GM15510 (cell line): ENCODE data around the gene RGS19.

Source experiments
- POLR2A ChIP-seq: IDR thresholded peaks from 3 replicates; pipeline ENCODE4 v1.6.1; 2011; ENCODE audit warnings: borderline replicate concordance; ENCODE audit not compliant: insufficient read length; ENCODE audit errors: extremely low read depth

The RGS19 gene

DNA sequence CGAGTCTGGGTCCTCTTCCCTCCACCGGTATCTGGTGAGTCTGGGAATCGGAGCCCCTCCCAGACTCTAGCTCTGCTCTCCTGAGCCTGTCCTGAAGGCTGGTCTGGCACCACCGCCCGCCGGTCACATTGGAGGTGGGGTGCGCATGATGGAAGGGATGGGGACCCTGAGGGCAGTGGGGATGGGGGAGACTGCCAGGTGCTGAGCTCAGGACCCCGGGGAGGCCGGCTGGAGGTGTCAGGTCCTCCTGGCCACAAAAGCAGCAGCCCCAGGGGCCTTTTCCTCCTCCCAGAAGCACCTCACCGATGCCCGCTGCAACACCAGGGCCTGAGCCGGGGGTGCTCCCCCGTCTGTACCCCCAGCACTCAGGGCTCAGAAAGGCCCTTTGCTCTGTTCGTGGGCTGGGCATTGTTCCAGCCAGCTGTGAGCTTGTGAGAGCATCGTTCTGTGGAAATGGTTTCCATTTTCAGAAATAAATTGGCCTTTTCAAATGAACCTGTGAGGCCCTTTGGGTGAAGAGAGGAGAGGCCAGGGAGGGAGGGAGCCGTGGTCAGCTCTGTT lies 30.6 kb upstream of the RGS19 start:
- no peak for TF ChIP-seq POLR2A

GRCh38 chr20:64108731-64109681 lies 29.7 kb upstream of the RGS19 start:
- TF ChIP-seq POLR2A, result no peak

DNA sequence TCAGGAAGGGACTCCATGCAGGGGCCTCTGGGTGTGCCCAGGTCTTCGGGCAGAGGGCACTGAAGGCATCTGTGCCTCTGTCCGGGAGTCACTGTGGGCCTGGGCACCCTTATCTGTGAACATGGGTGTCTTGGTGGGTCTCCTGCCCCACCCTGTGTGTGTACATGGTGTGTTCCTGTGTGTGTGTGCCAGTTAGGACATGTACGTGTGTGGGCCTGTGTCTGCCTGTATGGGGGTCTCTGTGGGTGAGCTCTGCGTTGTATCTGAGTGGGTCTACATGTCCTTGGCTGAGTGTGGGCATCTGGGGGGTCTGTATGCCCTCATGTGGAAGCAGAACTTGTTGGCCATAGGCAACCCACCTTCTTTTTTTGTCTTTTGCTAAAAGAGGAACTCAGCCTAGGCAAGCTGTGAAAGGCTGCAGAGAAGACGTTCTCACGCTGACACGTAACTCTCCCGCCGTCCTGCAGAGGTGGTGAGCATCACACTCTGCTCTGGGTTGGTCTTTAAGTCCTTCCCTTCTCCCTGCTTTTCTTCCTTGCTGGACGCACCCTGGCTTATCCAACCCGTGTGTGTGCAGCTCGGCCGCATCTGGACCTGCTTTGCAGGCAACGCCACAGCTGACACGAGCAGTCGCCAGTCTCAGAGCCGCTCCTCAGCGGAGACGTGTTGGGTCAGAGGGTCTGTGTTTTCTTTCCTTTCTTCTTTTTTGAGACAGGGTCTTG lies 28.6 kb upstream of the RGS19 start:
- TF ChIP-seq POLR2A, result no peak

GRCh38 chr20:64106981-64107735 lies 27.8 kb upstream of the RGS19 start, which contains the start of gene NPBWR2:
Gene NPBWR2, minus strand, starts transcription at chr20:64107565. Its CDS starts 734 bp downstream, at chr20:64106831.
- TF ChIP-seq POLR2A, result no peak

- no peak for TF ChIP-seq POLR2A
Measured at GRCh38 chr20:64106435-64106961, 27.2 kb upstream of the RGS19 start.

GRCh38 chr20:64105846-64106434 lies 26.6 kb upstream of the RGS19 start:
- TF ChIP-seq POLR2A, result no peak

- no peak for TF ChIP-seq POLR2A
Measured at GRCh38 chr20:64104667-64105451, 25.5 kb upstream of the RGS19 start.

- no peak for TF ChIP-seq POLR2A
Measured at GRCh38 chr20:64103871-64104666, 24.8 kb upstream of the RGS19 start.

- no peak for TF ChIP-seq POLR2A
Measured at GRCh38 chr20:64102647-64103354, 23.5 kb upstream of the RGS19 start.

DNA sequence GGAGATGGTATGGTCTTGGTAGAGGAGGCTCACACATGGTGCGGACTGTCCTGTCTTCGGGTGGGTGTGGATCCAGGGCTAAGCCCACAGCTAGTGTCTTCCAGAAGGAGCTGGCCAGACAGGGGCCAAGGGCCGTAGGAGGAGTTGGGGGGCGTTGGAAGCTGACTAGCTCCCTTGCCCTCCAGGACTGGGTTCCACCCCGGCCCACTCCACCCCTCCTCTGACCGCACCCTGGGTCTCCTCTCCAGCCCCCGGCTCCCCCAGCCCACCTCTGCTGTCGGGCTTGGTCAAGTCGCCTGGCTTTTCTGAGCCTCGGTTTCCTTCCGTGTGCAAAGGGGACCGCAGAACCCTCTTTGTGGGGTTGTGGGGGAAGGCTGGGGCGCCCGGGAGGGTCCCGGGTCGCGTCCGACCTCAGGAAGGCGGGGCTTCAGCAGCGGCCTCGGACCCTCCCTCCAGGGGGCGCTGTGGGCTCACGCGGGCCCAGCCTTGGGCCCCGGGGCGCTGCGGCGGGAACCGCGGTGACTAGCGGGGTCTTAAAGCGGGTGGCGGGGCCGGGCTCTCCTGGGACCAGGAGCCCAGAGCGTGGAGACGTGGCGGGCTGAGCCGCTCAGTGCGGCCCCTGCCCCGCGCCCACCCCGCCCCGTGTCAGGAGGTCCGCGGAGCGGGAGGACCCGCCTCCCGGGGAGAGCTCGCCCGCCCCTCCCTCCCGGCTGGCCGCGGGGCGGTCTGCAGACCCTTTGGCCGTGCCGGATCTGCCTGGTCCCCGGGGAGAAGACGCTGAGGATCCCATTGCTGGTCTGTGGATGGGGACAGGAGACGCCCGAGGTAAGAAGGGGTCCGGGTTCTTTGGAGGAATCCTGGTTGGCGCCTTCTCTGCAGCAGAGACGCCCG lies 22.7 kb upstream of the RGS19 start:
- TF ChIP-seq POLR2A, result no peak
